Left cardiac atrium (tissue), 4 donors: ENCODE results near the gene LTF. TPM values are rescaled to one million over a fixed set of nuclear protein-coding genes. Genes with fewer than 3 reads are reported as not detected.
A peak's percentile ranks its signal among the peaks of the same experiment; 100 is the strongest.
"Not testable (repeated sequence)": the region's sequence is repeated elsewhere in the genome, so short reads cannot be mapped to it uniquely, and the experiment has no call there.

ENCODE experiments used
- ATAC-seq, 2 donors: fragments of 200-7000 bp; cut with Tn5 transposase; one replicate each; pipeline ENCODE4 v1.9.1; 2020; ENCODE audit warnings: mild to moderate bottlenecking in 2 of 2, moderate library complexity in 2 of 2
- DNase-seq: peaks from one replicate; pipeline ENCODE4 v3.0.0-alpha.2; 2020
- intact Hi-C, 2 donors: fragments of 100-400 bp; cut with DNase I; formaldehyde crosslinking; loops; one replicate each; pipeline versions ENCODE4 v1.14.1 to v1.15.1; 2022 to 2023
- total RNA-seq, 2 donors: library from RNA; stranded (reverse); fragmentation: NEBNext Ultra II Directional; extraction: Animal tissue kit (Norgen Biotek cat#: 25700); gene quantifications; one replicate each; pipeline ENCODE4 v1.2.1, GENCODE V29; 2021
- donor health status: DM: no; HTN: yes; CAD: no.
- donor health status: DM: no; HTN: yes; CAD: no; lungs with severe emphysema.
- donor health status: DM: yes; HTN: yes; CAD: no.
- donor health status: Dilated cardiomyopathy.

LTF gene
- total RNA-seq, 2 donors from 2014 or later: 2.9 to 3.1 TPM

GRCh38 chr3:46427404-46427803 is 37.3 kb downstream of the LTF start:
- ATAC-seq, DNase-seq, intact Hi-C loops: not testable (repeated sequence)

GRCh38 chr3:46426476-46426875 is 38.2 kb downstream of the LTF start:
- DNase-seq, intact Hi-C loops, ATAC-seq: not testable (repeated sequence)

GRCh38 chr3:46423588-46423987 is 41.1 kb downstream of the LTF start:
- ATAC-seq (no peak), DNase-seq (no peak)
- intact Hi-C loops: no loop called here

GRCh38 chr3:46422617-46423016 is 42.1 kb downstream of the LTF start:
- no peak for DNase-seq
- intact Hi-C loops: no loop called here
- ATAC-seq: no peak

GRCh38 chr3:46420931-46421330 is 43.8 kb downstream of the LTF start:
- intact Hi-C loops: no loop called here
- ATAC-seq: no peak
- DNase-seq: no peak

- intact Hi-C loops: no loop called here
- ATAC-seq: no peak
- DNase-seq: no peak
These were observed 44.9 kb downstream of the LTF start for GRCh38 chr3:46419816-46420215.

GRCh38 chr3:46417841-46418611 is 46.7 kb downstream of the LTF start:
- no peak for ATAC-seq
- intact Hi-C loops: no loop called here
- no peak for DNase-seq

GRCh38 chr3:46416811-46417510 is 47.7 kb downstream of the LTF start:
- peak; percentile 46 to 70 for ATAC-seq
- DNase-seq: no peak
- intact Hi-C loops: no loop called here

GRCh38 chr3:46416125-46416810 is 48.4 kb downstream of the LTF start:
- no peak for DNase-seq
- intact Hi-C loops: no loop called here
- no peak for ATAC-seq

- intact Hi-C loops: no loop called here
- ATAC-seq (no peak), DNase-seq (no peak)
These were observed 50.0 kb downstream of the LTF start for GRCh38 chr3:46414739-46415138.

GRCh38 chr3:46413951-46414350 is 50.8 kb downstream of the LTF start:
- no peak for ATAC-seq
- intact Hi-C loops: no loop called here
- no peak for DNase-seq

- ATAC-seq: no peak
- intact Hi-C loops: no loop called here
These were observed 51.9 kb downstream of the LTF start for GRCh38 chr3:46412786-46413298.

GRCh38 chr3:46411271-46411670 is 53.4 kb downstream of the LTF start:
- no peak for DNase-seq
- intact Hi-C loops: no loop called here
- ATAC-seq: no peak

More at GRCh38 chr3:46412786-46413298, 51.9 kb downstream of the LTF start:
- no peak for DNase-seq

GRCh38 chr3:46410669-46411068 is 54.0 kb downstream of the LTF start:
- DNase-seq: no peak
- ATAC-seq: no peak
- intact Hi-C loops: no loop called here

GRCh38 chr3:46409739-46410489 is 54.8 kb downstream of the LTF start:
- intact Hi-C loops: no loop called here
- ATAC-seq (no peak), DNase-seq (no peak)

- DNase-seq (no peak), ATAC-seq (no peak)
- intact Hi-C loops: no loop called here
These were observed 55.9 kb downstream of the LTF start for GRCh38 chr3:46408853-46409252.

GRCh38 chr3:46407970-46408369 is 56.7 kb downstream of the LTF start:
- intact Hi-C loops: no loop called here
- DNase-seq (no peak), ATAC-seq (peak; percentile 55 to 75)

- intact Hi-C loops: no loop called here
- DNase-seq: peak; percentile 75
- peak; percentile 66 to 84 for ATAC-seq
These were observed 57.7 kb downstream of the LTF start, which contains the start of the genes CCR5AS and CCRL2 for GRCh38 chr3:46406788-46407611. CCR5AS (minus strand) TSS chr3:46407066. CCRL2 (plus strand) TSS chr3:46407259; CDS start chr3:46408080, 821 bp downstream.
